ENCODE results near the gene EGFLAM.

The EGFLAM gene

DNA sequence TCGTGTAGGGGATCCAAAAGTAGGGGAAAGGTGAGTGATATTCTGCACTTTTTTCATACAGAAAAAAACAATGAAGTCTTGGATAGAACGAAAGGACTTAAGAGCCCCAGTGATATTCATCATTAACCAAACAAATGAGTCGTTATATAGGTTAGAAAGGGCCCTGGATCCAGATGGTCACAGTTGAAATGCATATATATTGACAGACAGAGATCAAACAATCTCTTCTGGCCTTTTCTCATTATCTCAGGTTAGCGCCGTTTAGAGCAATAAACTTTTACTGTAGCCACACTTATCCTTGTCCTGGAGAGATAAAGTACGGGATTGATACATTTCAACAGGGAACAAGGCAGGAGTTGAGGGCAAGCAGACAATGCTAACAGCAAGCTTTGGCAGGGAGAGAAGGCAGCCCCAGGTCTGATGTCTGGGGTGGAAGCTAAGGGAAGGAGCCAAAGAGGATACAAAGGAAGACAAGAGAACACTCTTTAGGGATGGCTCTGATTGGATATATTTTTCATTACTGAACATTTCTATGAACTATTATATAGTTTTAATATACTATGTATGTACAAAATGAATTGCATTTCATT lies 221.1 kb downstream of the EGFLAM start:
- DNase-seq: no peak

DNA sequence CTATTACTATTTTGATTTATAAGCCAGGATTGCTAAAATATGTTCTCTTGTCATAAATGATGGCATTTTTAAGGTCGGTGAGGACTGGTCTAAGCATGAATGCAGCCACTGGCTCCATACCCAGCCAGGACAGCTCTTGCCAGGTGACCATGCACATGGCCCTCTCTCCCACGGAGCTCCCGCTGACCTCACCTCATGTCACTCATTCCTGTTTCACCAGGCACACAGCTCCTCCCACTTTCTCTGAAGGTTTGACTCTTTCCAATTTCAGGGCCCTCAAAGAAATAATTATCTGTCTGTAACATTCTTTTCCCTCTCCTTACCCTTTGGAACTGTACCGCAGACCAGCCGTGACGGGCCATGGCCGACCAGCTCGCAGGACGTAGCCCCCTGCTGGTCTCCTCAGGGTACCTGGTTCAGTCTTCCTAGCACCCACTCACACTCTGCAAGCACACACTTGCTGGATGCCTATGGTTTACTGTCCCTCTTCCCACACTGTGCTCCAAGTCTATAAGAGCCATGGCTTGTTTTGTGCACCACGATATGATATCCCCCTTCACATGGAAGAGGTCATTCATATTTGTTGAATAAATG lies 225.5 kb downstream of the EGFLAM start:
- DNase-seq: no peak

DNA sequence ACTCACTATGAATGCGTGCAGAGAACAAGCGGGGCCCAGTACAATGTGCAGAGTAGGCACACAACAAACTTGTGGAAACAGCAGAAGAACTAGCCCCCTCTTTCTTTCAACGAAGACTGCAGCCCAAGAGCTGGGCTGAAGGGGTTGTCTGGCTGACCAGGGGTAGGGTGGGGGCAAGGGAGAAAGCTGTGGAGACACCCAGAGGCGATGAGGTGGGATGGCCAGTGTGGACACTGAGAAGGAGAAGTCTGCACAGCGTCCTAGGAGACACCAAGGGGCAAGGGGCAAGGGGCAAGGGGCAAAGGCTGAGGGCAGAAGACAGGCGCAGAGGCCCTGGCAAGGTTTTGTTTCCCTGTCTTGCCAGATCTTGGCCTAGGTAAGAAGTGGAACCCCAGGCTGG lies 235.8 kb downstream of the EGFLAM start:
- no peak for DNase-seq

DNA sequence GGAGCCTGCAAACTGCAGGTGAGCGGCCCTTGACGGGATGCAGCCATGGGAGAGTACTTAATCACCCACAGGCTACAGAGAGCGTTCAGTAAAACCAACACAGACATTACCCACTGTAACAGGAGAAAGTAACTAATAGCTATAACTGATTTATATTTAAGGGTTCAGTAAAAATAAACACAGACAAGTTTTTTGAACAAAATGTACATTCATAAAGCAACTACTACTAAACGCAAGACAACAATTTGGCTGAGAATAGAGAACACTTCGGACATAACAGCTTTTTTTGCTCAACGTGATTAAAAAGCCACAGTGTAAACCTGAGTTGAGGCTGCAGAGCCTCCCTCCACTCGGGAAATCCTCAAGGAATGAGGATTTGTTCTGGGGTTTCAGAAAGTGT lies 236.4 kb downstream of the EGFLAM start:
- peak in 1 of 2 experiments; percentile 43 for DNase-seq

DNA sequence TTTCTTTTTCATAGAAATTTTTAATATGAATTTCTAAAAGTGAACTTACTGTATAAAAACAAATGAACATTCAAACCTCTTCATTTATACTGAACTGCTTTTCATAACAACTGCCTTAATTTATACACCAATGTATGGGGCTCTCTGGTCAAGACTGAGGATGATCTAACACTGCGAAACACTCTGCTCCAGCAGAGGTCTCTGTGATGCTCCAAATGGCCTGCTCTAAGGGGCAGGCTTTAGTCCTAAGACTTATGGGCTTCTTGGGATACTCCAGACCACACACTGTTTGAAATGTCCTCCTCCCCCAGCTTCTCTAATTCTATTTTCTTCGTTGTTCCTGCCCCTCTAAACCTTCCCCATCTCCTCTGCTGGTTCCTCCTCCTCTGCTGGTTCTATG lies 239.6 kb downstream of the EGFLAM start:
- DNase-seq: no peak

DNA sequence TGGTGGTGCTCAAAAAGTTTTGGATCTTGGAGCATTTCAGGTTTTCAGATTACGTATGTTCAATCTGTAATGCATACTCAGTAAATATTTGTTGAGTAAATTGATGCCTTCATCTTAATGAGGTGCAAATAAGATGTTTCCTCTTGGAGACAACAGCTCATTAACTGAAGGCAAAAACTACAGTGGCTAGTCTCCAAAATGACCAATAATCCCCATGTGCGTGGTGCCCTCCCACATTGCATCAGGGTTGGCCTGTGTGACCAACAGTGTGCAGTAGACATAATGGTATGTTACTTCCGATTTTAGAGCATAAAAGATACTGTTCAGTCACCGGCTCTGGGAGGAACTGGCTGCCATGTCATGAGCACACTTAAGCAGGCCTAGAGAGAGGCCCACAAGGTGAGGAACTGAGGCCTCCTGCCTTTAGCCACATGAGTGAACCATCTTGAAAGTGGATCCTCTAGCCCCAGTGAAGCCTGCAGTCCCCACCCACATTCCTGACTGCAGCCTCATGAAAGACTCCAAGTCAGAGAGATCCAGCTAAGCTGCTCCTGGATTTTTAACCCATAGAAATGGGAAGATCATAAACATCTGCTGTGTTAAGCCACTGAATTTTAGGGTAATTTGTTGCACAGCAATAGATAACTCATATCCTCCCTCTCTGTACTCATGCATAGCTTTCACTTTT lies 242.4 kb downstream of the EGFLAM start:
- peak in 1 of 2 experiments; percentile 18 for DNase-seq

DNA sequence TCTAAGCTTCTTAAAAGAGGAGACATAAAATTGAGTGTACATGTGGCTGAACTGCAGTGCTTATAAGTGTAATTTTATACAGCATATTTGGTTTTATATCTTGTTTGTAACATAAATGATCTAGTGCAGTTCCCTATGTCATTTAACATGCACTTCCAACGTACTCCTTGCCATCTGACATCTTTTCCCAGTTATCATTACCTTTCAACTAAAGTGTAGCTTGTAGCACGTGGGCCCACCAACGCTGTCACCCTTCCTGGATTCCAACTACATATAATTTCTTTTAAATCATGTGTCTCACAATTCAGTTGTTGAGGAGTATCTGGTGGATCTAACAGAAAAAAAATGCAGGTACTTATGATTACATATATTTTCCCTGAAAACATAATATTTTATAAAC lies 247.9 kb downstream of the EGFLAM start:
- DNase-seq: no peak

DNA sequence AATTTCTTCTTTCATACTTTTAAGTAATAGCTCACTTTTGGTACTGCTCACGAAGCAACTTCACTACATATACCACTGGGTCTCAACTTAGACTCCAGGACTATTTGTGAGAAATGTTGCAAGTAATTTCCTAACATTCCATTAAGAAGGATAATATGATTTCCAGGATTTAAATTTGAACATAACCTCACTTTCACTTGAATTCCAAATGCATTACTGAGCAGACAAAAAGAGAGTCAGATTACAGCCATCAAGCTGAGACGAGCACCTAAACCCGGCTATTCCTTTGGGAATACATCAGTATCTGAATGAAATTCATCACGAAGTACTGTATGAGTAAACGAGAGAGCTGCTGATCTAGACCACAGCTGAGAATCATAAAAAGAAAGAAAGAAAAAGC lies 250.8 kb downstream of the EGFLAM start:
- no peak for DNase-seq
